GM21390 (cell line): ENCODE measurements around the gene FBXL20.
"Not testable (repeated sequence)": the region's sequence is repeated elsewhere in the genome, so short reads cannot be mapped to it uniquely, and the experiment has no call there.

ENCODE experiments used
- ATAC-seq: cut with Tn5 transposase; IDR thresholded peaks from one replicate; pipeline ENCODE4 v1.9.1; 2021; ENCODE audit not compliant: unreplicated experiment

Gene FBXL20

GRCh38 chr17:39261286-39261685 lies 140.1 kb downstream of the FBXL20 start:
- ATAC-seq, result no peak

DNA sequence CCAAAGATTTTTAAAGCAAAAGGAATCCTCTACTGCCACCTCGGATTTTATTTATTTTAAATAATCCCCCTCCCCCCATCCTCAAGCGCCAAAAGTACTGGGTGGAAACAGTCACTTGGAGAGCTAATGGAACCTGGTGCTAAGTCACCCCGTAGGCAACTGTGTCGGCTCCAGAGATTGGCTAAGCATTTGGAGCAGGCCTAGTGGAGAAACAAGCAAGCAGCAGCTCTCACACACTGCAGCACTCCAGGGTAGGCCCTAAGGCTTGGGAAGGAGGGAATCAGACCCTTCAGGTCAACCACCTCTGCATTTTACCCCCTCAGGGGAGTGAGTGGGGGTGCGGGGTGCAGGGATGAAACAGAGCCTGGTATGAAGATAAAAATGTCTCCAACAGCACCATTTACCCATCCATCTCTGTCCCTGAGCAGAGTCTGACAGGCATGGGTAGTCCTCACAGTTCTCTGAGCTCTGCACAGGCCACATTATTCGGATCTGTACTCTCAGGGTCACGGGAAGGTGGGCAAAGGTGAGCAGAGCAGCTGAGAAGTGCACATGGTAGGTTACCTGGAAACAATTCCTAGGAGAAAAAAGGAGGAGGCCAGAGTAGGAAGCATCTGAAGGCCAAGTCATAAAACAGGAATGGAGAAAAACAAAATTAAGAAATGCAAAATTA lies 148.5 kb downstream of the FBXL20 start:
- no peak for ATAC-seq

GRCh38 chr17:39251997-39252396 lies 149.4 kb downstream of the FBXL20 start:
- ATAC-seq, result no peak

DNA sequence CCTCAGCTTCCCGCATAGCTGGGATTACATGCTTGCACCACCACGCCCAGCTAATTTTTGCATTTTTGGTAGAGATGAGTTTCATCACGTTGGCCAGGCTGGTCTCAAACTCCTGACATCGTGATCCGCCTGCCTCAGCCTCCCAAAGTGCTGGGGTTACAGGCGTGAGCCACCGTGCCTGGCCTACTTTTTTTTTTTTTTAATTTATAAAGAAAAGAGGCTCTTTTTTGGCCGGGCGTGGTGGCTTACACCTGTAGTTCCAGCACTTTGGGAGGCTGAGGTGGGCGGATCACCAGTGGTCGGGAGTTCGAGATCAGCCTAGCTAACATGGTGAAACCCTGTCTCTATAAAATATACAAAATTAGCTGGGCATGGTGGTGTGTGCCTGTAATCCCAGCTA lies 151.3 kb downstream of the FBXL20 start:
- ATAC-seq, result not testable (repeated sequence)

DNA sequence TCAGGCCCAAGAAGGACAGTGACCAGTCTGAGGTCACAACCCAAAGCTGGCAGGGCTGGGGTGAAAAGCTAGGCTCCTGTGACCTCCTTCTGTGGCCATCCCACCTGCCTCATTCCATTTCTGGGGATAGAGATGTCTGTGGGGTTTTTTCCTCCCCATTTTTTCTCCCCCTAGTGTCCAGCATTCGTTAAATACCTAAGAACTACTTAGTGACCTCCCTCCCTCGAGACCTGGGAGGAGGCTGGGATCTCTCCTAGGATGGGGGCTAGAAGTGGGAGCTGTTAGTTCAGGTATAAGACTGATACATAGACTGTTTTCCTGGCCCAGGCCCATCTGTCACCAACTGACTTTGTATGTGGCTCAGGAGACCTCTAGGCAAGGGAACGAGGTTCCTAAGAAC lies 155.2 kb downstream of the FBXL20 start:
- ATAC-seq, result no peak

GRCh38 chr17:39244600-39245570 lies 156.5 kb downstream of the FBXL20 start:
- no peak for ATAC-seq

DNA sequence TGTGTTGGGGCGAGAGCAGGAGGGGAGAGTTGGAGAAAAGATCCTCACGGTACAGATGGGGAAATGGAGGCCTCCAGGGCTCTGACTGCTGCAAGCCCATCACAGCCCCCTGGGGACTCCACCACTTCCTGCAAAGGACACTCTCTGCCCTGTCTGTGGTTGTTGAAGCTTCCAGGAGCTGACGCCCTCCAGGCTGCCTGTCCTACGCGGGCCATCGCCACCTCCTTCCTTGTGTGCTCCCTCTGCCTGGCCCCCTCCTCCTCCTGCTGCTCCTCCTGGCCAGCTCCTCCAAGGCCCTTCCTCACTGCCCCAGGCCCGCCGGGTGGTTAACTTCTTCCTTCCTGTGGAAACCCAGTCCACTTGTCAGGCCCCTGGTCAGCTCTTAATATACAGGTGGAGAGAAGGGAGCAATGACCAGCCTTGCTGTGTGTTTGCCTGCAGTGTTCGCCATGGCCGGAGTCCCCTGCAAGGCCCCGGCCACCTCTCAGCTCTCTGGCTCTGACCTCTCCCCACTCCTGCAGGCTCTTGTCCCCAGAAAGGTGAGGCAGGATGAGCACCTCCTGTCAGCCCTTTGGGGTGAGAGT lies 157.3 kb downstream of the FBXL20 start:
- ATAC-seq, result no peak

DNA sequence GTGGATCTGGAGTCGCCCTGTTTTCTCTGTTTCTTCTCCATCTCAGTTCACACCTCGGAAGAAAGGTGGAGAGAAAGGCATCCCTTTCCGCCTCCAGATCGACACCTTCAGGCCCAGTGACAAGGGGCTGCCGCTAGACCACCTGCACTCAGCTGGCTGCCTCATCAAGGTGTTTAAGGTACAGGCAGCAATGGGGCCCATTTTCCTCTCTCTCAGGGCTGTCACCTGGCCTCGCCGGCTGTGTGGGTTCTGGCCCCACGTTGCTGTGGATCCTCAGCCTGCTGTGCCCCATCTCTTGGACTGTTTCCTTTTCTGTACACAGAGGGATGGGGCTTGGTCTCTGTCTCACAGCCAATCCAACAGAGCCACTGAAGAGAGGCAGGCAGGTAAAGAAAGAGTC lies 158.3 kb downstream of the FBXL20 start:
- ATAC-seq, result no peak

- ATAC-seq, result no peak
Observed at GRCh38 chr17:39240631-39241030, 160.8 kb downstream of the FBXL20 start.

- no peak for ATAC-seq
Observed at GRCh38 chr17:39239640-39240314, 161.6 kb downstream of the FBXL20 start.

DNA sequence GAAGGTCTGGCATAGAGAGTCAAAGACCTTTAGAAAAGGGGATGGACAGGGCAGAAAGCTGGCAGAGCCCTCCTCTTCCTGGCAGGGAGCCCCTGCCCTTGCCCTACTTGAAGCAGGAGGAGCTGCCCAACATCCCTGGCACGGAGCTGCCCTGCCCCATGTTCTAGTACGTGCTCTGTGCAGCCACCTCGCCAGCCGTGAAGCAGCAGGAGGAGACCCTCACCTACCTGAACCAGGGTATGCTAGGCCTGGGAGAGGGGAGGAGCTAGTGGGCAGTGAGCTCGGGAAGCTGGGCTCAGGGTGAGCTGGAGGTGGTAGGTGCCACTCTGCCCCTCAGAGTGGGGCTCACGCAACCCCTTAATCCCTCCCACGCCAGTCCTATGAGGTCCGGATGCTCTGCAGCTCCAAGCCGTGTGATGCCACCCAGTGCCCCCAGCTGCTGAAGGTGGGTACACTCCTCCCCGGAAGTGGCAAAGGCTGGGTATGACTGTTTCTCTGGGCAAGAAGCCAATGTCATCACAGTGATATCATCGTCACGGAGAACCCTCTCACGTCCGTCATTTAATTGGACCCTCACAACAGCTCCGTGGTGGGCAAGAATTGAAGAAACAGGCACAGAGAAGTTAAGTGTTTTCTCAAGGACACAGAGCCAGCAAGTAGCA lies 163.0 kb downstream of the FBXL20 start:
- ATAC-seq, result no peak

DNA sequence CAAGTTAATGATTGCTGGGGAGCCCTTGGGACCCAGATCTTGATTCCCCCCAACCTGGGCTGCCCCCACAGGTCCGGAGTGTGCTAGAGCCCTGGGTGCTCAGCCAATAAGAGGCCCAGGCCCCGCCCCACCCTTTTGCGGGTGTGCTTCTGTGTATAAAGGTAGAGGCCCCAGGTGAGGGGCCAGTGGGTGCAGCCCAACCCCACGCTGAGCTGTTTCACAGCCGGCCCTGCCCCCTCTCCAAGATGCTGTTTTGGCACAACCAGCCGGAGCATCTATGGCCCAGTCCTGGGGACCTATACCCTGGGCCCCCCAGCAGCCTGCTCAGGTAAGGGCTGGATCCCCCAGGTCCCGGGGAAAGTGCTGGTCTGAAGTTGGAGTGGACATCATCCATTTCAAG lies 163.8 kb downstream of the FBXL20 start:
- no peak for ATAC-seq

DNA sequence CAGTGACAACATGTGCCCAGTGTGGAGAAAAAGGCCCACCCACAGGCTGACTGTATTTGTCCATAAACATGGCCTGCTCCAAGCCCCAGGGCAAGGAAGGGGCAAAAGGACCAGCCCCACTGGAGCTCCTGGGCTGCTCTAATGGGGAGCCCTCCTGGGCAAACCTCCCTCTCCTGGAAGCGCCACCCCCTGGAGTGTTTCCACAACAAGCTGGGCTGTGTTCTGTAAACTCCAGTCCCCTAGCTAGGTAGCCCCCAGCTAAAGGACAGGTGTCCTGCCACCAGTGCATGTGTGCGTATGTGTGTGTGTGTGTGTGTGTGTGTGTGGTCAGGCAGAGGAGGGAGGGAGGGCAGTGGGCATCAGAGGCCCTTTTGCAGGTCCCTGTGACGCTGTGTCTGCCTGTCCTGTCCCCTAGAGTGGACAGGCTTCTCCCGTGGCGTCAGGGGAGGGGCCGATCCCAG lies 164.4 kb downstream of the FBXL20 start:
- ATAC-seq, result no peak

DNA sequence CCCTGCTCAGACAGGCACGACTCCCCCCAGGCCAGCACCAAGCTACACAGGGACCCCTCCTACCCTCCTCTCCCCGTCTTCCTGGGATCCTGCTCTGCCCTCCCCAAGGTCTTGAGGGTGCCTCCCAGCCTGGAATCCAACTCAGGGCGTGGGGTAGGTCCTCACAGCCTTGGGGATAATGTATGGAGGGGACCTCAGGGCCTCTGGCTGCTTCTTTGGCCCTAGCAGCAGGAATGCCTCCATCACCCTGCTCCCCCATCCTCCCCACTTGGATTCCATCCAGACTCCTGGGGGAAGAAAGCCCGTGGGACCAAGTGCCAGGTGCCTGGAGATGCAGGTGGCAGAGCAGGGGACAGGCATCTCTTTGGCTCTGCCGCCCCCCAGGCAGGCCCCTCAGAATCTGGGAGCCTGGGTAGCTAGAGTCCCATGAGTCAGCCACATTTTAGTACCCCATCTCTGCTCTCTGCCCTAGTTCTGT lies 164.9 kb downstream of the FBXL20 start:
- no peak for ATAC-seq

GRCh38 chr17:39235555-39236449 lies 165.6 kb downstream of the FBXL20 start:
- no peak for ATAC-seq

GRCh38 chr17:39231591-39232551 lies 169.6 kb downstream of the FBXL20 start:
- ATAC-seq, result no peak

DNA sequence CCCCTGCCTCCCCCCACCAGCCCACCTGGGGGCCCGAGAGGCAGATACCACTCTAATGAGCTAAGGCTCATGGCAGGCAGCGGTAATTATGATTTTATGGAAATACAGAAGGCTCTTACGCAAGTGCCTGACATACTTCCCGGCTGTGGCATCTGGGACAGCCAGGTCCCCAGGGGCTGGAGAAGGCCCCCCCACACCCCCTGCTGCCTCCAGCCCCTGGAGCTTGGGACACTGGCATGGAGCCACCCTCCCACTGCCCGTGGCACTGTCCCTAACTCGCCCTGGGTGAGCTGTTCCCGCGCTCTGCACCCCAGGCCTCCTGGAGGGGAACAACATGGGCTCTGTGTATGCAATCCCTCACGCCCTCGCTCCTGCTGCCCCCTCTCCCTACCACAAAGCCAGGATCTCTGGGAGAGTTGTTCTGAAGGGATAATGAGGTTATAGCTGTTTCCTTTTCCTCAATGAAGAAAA lies 170.3 kb downstream of the FBXL20 start:
- ATAC-seq, result no peak

DNA sequence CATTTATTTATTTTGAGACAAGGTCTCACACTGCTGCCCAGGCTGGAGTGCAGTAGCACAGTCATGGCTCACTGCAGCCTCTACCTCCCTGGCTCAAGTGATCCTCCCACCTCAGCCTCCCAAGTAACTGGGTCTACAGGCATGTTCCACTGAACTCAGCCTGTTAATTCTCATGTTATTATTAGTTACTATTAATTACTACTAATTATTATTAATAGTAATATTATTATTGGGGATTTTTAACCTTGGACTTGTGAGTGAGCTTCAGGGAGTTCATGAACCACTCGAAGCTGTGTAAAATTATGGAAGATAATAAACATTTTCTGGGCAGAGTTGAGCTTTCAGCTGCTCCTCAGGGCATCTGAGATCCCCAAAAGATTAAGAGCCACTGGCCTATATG lies 171.1 kb downstream of the FBXL20 start:
- ATAC-seq, result no peak
